ENCODE data around the gene BRF1.

GRCh38 chr14:105248368-105249181, 52.2 kb downstream of the BRF1 start, which contains the start of gene BTBD6:
- TF ChIP-seq POLR2AphosphoS5 (IDR thresholded peaks at IDR 0.05; ENCODE audit: borderline replicate concordance, low read depth, low read length): peak; percentile 65; the same call in 1 of the 2 replicates
- no peak for TF ChIP-seq EZH2 (IDR thresholded peaks at IDR 0.05)

All from SK-N-MC (cell line).